Neural progenitor cell (in vitro differentiated cells): ENCODE results near the gene TEX53. TPM values are rescaled to one million over a fixed set of nuclear protein-coding genes. Genes with fewer than 3 reads are reported as not detected.

ENCODE experiments used
- DNase-seq: peaks from one replicate; pipeline ENCODE4 v3.0.0-alpha.2; 2016; ENCODE audit warnings: low spot score
- H2AFZ ChIP-seq: fragments of 200-600 bp; sonication (generic); replicated peaks from 2 replicates; pipeline ENCODE4 v1.6.1; 2016; ENCODE audit warnings: antibody characterized with exemption
- H3F3A ChIP-seq: fragments of 200-600 bp; sonication (generic); 2 replicates; pipeline ENCODE4 v1.6.1; 2016; ENCODE audit warnings: antibody characterized with exemption, low read depth
- H3K27ac ChIP-seq: fragments of 200-600 bp; sonication (generic); 2 replicates; pipeline ENCODE4 v1.5.1; 2016; ENCODE audit warnings: mild to moderate bottlenecking
- H3K27me3 ChIP-seq: fragments of 200-600 bp; sonication (generic); 2 replicates; pipeline ENCODE4 v1.6.1; 2016; ENCODE audit warnings: mild to moderate bottlenecking, moderate library complexity
- H3K36me3 ChIP-seq: fragments of 200-600 bp; sonication (generic); 2 replicates; pipeline ENCODE4 v1.5.1; 2016
- H3K4me1 ChIP-seq: fragments of 200-600 bp; sonication (generic); 2 replicates; pipeline ENCODE4 v1.6.1; 2016; ENCODE audit warnings: mixed run types
- H3K4me2 ChIP-seq: fragments of 200-600 bp; sonication (generic); 2 replicates; pipeline ENCODE4 v1.6.1; 2016
- H3K4me3 ChIP-seq: fragments of 200-600 bp; sonication (generic); 2 replicates; pipeline ENCODE4 v1.5.1; 2016
- H3K79me2 ChIP-seq: fragments of 200-600 bp; sonication (generic); 2 replicates; pipeline ENCODE4 v1.6.1; 2016; ENCODE audit warnings: low read depth
- H3K9ac ChIP-seq: fragments of 200-600 bp; sonication (generic); 2 replicates; pipeline ENCODE4 v1.6.1; 2016
- H3K9me3 ChIP-seq: fragments of 200-600 bp; sonication (generic); 2 replicates; pipeline ENCODE4 v1.5.1; 2016; ENCODE audit warnings: low read depth
- H4K20me1 ChIP-seq: fragments of 200-600 bp; sonication (generic); 2 replicates; pipeline ENCODE4 v1.6.1; 2016; ENCODE audit warnings: low read depth
- H3K27ac Mint-ChIP-seq: 3 replicates; pipeline ENCODE4 v1.8.0; 2021; ENCODE audit warnings: mixed read lengths
- H3K27me3 Mint-ChIP-seq: 2 replicates; pipeline ENCODE4 v1.8.0; 2022; ENCODE audit warnings: low read depth, mild to moderate bottlenecking, inconsistent platforms, moderate library complexity, mixed read lengths; ENCODE audit not compliant: insufficient read depth
- H3K36me3 Mint-ChIP-seq: 3 replicates; pipeline ENCODE4 v1.8.0; 2021; ENCODE audit warnings: mixed read lengths
- H3K4me1 Mint-ChIP-seq: 3 replicates; pipeline ENCODE4 v1.8.0; 2021; ENCODE audit warnings: mixed read lengths
- H3K4me3 Mint-ChIP-seq: 3 replicates; pipeline ENCODE4 v1.8.0; 2021; ENCODE audit warnings: mild to moderate bottlenecking, moderate library complexity, mixed read lengths
- H3K9me3 Mint-ChIP-seq: 3 replicates; pipeline ENCODE4 v1.8.0; 2020; ENCODE audit warnings: mixed read lengths
- EZH2 ChIP-seq: fragments of 200-600 bp; sonication (generic); IDR thresholded peaks from 2 replicates; pipeline ENCODE4 v1.6.1; 2017; ENCODE audit warnings: antibody characterized with exemption, mild to moderate bottlenecking, moderate library complexity
- EZH2phosphoT487 ChIP-seq: fragments of 200-600 bp; sonication (generic); IDR thresholded peaks from 2 replicates; pipeline ENCODE4 v1.6.1; 2017; ENCODE audit warnings: antibody characterized with exemption
- total RNA-seq: library from RNA; depleted of rRNA; stranded (reverse); fragments of >200 nt; gene quantifications from 2 replicates; pipeline ENCODE4 v1.2.3, GENCODE V29; 2015; ENCODE audit warnings: low replicate concordance
- TF ChIP-seq, protein P1 (sequence below): fragments of 200-600 bp; sonication (generic); IDR thresholded peaks from 2 replicates; pipeline ENCODE4 v1.5.1; 2017; ENCODE audit warnings: antibody characterized with exemption, mild to moderate bottlenecking

The TEX53 gene
- total RNA-seq, 1 donor from 2014 or later = not detected

- H3K4me1 Mint-ChIP-seq = peaks cover 17% of the 10 kb centered on the region
- TF ChIP-seq, protein P1, sequence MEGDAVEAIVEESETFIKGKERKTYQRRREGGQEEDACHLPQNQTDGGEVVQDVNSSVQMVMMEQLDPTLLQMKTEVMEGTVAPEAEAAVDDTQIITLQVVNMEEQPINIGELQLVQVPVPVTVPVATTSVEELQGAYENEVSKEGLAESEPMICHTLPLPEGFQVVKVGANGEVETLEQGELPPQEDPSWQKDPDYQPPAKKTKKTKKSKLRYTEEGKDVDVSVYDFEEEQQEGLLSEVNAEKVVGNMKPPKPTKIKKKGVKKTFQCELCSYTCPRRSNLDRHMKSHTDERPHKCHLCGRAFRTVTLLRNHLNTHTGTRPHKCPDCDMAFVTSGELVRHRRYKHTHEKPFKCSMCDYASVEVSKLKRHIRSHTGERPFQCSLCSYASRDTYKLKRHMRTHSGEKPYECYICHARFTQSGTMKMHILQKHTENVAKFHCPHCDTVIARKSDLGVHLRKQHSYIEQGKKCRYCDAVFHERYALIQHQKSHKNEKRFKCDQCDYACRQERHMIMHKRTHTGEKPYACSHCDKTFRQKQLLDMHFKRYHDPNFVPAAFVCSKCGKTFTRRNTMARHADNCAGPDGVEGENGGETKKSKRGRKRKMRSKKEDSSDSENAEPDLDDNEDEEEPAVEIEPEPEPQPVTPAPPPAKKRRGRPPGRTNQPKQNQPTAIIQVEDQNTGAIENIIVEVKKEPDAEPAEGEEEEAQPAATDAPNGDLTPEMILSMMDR = no peak
- no peak for TF ChIP-seq EZH2
- TF ChIP-seq EZH2phosphoT487 = no peak
- no peaks in the 10 kb centered on the region for H3K36me3 ChIP-seq
- no peak overlapping the region for H3K4me2 ChIP-seq
- no peak for DNase-seq
- no peaks in the 10 kb centered on the region for H3K79me2 ChIP-seq
- no peaks in the 10 kb centered on the region for H3K36me3 Mint-ChIP-seq
- H3K4me3 Mint-ChIP-seq = no peak overlapping the region
- no peaks in the 10 kb centered on the region for H3K9me3 ChIP-seq
- no peak overlapping the region for H3K4me3 ChIP-seq
- H3K9ac ChIP-seq = no peak overlapping the region
- H3K4me1 ChIP-seq = peaks cover 6% of the 10 kb centered on the region
- no peak overlapping the region for H2AFZ ChIP-seq
- no peaks in the 10 kb centered on the region for H4K20me1 ChIP-seq
- H3K27me3 ChIP-seq = no peaks in the 10 kb centered on the region
- no peak overlapping the region for H3K27ac Mint-ChIP-seq
- peaks cover 2% of the 10 kb centered on the region for H3K27me3 Mint-ChIP-seq
- H3F3A ChIP-seq = no peaks in the 10 kb centered on the region
- H3K27ac ChIP-seq = no peak overlapping the region
- no peaks in the 10 kb centered on the region for H3K9me3 Mint-ChIP-seq
These were observed 6.6 kb upstream of the TEX53 start for GRCh38 chr9:114664181-114664580.

DNA sequence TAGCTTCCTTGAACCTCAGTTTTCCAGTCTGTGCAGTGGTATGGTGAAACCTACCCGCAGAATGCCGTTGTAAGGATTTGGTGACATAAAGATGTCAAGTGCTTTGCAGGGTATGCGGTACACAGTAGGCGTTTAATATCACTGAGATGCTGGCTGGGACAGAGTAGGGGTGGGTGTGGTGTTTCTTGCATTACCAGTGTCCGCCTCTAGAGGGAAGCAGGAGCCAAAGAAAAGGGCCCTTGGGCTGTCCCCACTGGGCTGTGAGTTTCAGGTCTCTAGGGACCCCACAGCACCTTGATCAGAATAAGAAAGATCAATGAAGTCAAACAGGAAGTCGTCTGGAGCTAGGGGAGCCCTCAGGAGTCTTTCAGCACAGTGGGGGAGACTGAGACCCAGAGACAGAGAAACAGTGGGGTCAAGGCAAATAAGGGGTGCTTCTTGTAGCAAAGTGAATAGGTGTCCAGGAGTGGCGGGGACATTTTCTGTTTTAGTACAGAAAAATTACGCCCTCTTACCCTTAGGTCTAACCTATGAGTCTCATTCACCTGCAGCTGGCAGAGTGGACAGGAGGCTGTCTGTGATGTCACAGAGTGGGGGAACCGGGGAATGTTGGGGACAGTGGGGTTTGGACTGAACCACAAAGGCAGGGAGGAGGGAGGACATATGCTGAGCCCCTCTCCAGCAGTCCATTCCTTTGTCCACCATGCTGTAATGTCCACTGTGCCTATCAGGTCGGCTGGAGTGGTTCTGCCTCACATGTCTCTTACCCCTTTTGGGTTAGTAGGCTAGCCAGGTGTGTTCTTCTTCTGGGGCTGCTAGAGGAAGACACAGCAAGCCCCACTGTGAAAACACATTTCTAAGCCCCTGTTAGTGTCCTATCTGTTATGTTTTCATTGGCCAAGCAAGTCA lies 4.7 kb upstream of the TEX53 start:
- Histone ChIP-seq H3K9ac (no peak overlapping the region), H3K9me3 (no peaks in the 10 kb centered on the region), H3K4me2 (no peak overlapping the region), H3K4me3 (no peak overlapping the region), H3K27ac (no peak overlapping the region), H3K79me2 (no peaks in the 10 kb centered on the region), H3K27me3 (no peaks in the 10 kb centered on the region), H3F3A (no peaks in the 10 kb centered on the region), H3K4me1 (peaks cover 6% of the 10 kb centered on the region), H4K20me1 (no peaks in the 10 kb centered on the region), H3K36me3 (no peaks in the 10 kb centered on the region), H2AFZ (peak overlapping the region; percentile 6)
- no peak overlapping the region for H3K4me3 Mint-ChIP-seq
- TF ChIP-seq, protein P1 = peak; percentile 79
- TF ChIP-seq EZH2 = no peak
- peaks cover 2% of the 10 kb centered on the region for H3K27me3 Mint-ChIP-seq
- DNase-seq = peak; percentile 70
- no peaks in the 10 kb centered on the region for H3K9me3 Mint-ChIP-seq
- H3K4me1 Mint-ChIP-seq = peaks cover 15% of the 10 kb centered on the region
- no peak overlapping the region for H3K27ac Mint-ChIP-seq
- H3K36me3 Mint-ChIP-seq = no peaks in the 10 kb centered on the region

DNA sequence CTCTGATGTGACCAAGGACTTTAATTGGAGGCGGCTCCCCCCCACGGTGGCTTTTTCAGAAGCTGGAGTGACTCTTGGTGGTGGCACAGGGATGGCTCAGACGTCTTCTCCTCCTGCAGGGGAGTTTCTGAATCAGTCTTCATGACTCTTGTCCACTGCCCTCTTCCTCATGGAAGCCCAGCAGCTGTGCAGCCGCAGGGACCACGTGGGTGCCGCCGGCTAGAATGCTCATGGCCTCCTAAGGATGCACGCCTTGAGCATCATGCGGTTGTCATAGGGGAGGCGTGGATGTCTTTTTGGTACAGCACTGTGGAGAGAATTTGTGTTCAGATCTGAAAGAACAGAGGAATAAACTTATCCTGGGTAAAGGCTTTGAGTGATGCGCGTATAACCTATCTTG lies 1.3 kb downstream of the TEX53 start:
- H3K79me2 ChIP-seq = no peaks in the 10 kb centered on the region
- H3K9me3 Mint-ChIP-seq = no peaks in the 10 kb centered on the region
- no peak for DNase-seq
- no peaks in the 10 kb centered on the region for H3K36me3 ChIP-seq
- H3K27ac ChIP-seq = no peak overlapping the region
- H3K27me3 Mint-ChIP-seq = peaks cover 6% of the 10 kb centered on the region
- H3K9me3 ChIP-seq = no peaks in the 10 kb centered on the region
- no peaks in the 10 kb centered on the region for H3K27me3 ChIP-seq
- no peaks in the 10 kb centered on the region for H3K4me1 ChIP-seq
- H3K27ac Mint-ChIP-seq = no peak overlapping the region
- TF ChIP-seq EZH2phosphoT487 = no peak
- no peak for TF ChIP-seq EZH2
- TF ChIP-seq, protein P1 = no peak
- H3F3A ChIP-seq = no peaks in the 10 kb centered on the region
- H4K20me1 ChIP-seq = no peaks in the 10 kb centered on the region
- no peak overlapping the region for H3K4me3 ChIP-seq
- no peak overlapping the region for H3K9ac ChIP-seq
- no peak overlapping the region for H3K4me3 Mint-ChIP-seq
- no peak overlapping the region for H3K4me2 ChIP-seq
- H3K36me3 Mint-ChIP-seq = no peaks in the 10 kb centered on the region
- no peaks in the 10 kb centered on the region for H3K4me1 Mint-ChIP-seq
- H2AFZ ChIP-seq = peak overlapping the region; percentile 42
